Medulla oblongata (tissue), 1 donor: ENCODE measurements around the gene ASPDH.
"Not testable (repeated sequence)": the region's sequence is repeated elsewhere in the genome, so short reads cannot be mapped to it uniquely, and the experiment has no call there.

ENCODE experiments used
- DNase-seq: peaks from one replicate; pipeline ENCODE4 v3.0.0-alpha.2; 2015; ENCODE audit errors: extremely low spot score

ASPDH gene

DNA sequence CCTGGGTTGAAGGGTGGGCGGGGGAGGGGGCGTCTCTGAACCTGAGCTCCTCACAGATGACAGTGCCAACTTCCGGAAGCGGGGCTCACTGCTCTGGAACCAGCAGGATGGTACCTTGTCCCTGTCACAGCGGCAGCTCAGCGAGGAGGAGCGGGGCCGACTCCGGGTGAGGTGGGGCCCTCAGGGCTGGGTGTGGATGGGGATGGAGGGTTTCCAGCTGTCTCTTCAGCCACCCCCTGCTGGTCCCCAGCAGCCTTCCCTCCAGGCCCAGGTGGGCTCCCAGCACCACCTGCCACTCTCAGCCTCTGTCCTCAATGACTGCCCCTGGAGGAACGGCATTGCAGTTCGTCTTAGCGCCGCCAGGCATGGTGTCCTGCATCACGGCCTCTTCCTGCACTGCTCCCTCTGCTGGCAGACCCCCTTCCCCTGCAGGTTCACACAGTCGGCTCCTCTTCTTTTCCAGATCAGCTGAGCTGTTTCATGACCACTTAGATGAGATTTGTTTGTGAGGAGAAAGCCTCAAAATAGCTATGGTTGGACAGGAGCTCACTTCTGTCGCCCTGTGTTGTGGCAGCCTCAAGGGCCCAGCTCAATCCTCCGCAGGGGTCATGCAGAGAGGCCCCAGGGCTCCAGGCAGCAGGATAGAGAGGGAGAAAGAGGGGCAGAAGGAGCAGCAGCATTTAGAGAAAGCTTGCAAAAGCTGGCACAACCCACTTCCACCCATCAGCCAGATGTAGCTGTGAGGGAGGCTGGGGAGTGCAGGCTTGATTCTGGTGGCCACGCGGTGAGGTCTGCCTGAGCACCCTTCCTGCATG lies 34.6 kb downstream of the ASPDH start:
- DNase-seq: peak; percentile 37

DNA sequence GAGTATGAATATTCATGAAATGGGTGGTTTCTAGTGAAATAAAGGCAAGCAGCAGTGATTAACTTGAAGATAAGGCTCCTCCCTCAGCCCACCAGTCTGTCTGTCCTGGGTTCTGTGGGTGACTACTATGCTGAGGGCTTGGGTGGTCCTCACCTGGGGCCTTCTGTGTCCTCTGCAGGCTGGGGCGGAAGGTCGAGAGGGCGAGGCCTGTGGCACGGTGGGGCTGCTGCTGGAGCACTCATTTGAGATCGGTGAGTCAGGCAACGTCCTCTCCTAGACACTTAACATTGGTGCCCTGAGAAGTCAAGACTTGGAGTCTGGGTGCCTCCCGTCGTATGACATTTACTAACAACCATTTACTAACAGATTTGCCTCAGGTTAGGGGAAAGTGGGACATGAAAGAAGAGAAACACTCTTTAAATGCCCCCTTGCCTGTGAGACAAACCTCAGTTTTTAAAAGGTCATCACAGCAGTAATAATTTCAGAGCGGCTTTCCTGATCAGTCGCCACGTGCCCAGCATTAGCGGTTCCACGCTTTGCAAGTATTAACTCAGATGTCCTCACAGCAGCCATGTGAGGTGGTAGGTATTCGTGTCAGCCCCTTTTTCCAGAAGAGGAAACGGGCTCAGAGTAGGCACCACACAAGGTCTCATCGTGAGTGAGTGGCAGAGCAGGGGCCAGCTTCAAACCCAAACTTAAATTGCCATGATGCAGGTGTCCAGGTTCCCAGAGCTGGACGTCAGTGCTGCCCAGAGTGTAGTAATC lies 35.8 kb downstream of the ASPDH start:
- no peak for DNase-seq

DNA sequence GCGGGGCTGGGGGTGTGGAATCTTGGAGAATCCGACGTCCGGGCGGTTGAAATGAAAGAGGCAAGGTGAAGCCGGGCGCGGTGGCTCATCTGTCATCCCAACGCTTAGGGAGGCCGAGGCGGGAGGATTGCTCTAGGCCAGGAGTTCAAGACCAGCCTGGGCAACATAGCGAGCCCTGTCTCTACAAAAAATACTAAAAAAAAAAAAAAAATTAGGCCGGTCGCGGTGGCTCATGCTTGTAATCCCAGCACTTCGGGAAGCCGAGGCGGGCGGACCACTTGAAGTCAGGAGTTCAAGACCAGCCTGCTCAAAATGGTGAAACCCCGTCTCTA lies 36.8 kb downstream of the ASPDH start:
- no peak for DNase-seq

DNA sequence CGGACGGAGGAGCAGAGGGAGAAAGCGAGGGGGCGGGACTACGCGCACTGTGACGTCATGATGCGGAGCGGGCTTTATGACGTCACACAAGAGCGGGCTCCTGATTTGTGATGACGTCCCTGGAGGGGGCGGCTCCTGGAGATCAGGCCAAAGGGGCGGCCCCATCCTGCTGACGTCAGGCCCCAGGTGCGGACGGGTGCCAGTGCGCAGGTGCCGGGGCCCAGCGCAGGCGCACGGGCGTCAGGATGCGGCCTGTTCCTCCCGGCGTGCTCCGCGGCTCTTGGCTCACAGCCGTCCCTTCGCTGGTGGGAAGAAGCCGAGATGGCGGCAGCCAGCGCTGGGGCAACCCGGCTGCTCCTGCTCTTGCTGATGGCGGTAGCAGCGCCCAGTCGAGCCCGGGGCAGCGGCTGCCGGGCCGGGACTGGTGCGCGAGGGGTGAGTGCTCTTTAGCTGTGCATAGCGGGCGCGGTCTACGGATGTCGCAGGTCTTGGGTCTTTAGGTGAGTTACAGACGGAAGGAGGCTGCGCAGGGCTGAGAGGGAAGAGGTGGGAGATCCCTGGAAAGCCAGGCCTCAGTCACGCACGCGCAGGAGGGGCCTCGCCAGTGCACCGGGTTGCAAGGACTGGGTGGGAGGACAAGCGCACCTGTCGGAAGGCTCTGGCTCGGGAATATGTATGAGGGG lies 37.3 kb downstream of the ASPDH start, which contains the start of the genes EMC10 and GARIN5A:
Gene EMC10, plus strand, starts transcription at position 284 of the 683 bp plus-strand sequence. Its CDS starts 38 bp downstream, at position 322.
Gene GARIN5A, minus strand, starts transcription at position 625 of the 683 bp plus-strand sequence. Its CDS starts 460 bp downstream, at position 165.
- peak; percentile 90 for DNase-seq

DNA sequence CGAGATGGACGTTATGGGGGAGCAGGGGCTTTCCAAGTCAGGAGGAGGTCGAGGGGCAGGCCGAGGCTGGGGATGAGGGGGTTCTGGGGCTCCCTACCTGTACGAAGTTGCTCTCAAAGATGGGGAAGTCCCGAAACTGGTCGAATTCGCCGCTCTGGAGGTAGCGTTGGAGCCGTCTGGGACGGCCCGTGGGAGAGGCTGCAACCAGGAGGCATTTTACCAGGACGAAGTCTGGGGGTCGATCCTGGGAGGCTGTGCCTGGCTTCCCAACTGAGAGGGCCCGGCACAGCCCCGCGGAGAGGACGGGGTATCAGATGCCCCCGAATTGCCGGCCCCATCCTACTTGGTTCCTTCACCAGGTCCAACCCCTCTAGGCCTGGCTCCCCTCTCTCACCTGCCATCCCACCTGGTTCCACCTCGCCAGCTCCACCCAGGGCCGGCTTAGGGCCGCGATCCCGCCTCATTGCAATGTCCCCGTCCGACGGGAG lies 37.9 kb downstream of the ASPDH start:
- DNase-seq: no peak

DNA sequence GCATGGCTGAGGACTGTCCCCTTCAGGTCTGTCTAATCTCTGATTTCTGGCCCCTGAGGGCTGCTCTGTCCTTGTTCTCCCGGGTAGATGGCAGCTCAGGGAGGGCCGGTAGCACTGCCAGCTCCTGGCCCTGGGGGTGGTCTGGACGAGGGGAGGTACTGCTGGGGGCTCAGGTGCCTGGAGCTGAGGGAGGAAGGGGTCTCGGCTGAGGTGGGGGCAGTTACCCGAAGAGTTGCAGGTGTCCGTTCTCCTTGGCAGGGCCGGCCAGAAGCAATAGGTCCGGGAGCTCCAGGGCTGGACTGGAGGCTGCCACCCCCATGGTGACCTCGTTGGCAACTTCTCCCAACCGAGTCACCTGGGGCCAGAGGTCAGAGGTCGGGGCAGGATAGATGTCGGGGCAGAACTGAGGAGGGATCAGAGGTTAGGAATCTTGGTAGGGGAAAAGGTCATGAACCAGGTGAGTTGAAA lies 38.6 kb downstream of the ASPDH start:
- DNase-seq: no peak

DNA sequence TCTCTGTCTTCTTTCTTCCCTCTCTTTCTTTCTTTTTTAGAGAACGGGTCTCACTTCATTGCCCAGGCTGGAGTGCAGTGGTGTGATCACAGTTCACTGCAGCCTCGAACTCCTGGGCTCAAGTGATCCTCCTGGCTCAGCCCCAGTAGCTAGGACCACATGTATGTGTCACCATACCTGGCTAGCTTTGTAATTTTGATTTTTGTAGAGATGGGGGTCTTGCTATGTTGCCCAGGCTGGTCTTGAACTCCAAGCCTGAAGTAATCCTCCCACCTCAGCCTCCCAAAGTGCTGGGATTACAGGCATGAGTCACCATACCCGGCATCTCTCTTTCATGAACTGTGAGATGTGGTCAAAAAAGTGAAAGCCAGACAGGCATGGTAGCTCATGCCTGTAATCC lies 40.4 kb downstream of the ASPDH start:
- DNase-seq: not testable (repeated sequence)

DNA sequence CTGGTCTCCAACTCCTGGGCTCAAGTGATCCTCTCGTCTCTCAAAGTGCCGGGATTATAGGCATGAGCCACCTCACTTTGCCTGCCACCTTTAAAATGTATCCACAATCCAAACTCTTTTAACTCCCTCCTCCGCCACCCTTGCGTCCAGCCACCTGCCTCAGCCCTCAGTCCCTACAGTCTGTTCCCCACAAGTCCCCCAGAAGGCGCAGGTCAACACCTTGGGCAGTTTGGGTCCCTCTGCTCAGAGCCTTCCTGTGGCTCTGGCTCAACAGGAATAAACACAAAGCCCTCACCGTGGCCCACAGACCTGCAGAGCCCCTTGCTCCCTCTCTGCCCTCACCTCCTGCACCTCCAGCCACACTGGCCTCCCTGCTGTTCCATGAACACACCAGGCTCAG lies 44.9 kb downstream of the ASPDH start:
- no peak for DNase-seq

DNA sequence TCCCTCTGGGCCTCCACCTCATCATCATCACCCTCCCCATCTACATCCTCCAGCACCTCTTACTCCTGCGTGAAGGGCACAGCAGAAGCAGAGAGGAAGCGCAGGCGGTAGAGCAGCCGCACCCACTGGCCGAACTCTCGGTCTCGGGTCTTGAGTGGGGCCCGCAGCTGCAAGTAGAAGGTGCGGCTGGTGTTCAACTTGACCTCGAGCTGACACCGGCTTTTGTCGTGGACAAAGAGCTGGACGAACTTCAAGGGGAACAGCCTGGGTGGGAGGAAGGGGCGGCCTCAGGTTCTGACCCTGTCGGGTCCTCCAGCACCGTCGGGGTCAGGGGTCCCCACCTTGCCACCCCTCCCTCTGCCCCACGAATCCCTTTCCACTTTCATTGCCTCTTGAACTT lies 46.1 kb downstream of the ASPDH start:
- DNase-seq: no peak

DNA sequence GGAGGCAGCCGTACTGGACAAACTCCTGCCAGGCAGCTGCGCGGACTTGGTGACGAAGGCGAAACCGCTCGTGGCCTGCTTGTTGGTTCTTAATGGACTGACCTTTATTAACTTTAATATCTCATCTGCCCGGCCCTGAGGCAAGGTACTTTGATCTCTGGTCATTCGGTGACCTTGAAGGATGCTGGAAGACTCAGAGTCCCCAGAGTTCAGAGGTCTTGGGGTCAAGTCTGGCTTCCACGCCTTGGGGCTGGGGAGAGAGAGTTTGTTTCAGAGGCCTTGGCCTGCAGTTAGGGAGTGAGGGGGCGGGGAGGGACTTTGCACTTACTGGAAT lies 47.0 kb downstream of the ASPDH start:
- no peak for DNase-seq

DNA sequence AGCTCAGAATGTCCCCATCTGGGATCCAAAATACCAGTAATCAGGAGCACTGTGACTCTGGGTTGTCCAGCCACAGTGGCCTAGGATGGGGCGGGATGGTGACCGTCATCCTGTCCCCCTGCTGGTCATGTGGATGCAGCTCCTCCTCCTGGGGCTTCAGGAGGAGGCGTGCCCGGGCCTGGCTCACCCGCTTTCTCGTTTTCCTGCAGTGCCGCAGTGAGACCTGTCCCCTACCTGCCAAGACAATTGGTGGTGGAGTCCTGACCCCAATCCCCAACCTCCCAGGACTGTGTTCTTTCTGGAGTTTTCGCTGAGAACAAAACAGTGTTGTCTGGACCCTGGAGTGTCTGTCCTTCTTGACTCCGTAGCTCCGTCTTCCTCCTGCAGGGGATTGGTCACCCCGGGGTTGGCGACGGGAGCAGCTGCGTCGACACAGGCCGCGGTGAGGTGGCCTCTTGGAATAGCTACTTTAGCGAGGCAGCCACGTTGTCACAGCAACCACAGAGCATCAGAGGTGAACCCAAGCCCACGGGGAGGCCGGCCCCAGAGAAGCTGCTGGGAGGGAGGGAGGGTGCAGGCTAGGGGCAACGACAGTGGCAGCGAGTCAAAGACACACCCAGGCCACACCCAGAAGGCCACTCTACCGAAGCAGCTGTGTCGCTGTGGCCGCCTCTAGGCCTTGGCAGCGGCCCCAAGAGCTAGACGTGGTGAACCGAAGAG lies 47.6 kb downstream of the ASPDH start:
- no peak for DNase-seq

DNA sequence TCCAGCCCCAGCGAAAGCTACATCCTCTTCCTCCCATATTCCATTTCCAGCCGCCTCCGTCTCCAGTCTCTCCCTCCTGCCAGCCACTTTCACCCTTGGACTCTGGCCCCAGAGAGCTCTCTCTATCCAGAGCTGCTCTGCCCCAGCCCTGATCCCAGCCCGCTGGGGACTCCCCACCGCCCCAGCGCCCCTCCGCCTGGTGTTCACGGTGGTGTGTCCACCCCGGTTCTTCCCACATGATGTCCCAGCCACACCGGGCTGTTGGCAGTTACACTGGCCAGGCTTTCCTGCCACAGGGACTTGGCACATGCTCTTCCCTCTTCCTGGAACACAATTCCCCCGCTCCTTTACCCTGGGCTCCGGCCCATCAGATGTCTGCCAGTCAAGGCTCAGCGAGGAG lies 48.7 kb downstream of the ASPDH start:
- DNase-seq: no peak

DNA sequence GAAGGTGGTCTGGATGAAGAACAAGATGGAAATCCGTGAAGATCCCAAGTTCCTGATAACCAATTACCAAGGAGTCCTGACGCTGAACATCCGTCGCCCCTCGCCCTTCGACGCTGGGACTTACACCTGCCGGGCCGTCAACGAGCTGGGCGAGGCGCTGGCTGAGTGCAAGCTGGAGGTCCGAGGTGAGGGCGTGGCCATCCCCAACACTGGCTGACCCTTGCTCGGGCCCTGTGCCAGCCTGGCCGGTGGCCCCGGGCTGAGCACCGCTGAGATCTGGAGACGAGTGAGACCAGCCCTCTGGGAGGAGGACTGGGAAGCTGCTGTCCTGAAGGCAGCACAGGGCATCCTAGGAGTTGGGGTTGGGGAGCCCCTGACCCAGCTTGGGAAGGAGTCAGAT lies 49.4 kb downstream of the ASPDH start:
- DNase-seq: no peak

DNA sequence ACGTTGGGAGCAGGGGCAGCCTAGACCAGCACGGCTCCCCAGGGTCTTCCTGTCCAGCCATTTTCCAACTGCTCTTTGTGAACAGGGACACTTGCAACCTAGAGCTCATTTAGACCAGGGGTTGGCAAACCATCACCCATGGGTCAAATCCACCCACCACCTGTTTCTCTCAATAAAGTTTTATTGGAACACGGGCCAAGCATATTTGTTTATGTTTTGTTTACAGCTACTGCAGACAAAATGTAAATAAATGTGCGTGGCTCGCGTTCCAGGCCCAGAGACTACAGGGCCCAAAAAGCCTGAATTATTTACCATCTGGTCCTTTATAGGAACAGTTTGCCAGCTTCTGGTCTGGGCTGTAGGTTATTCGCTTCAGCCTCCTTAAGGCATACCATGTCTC lies 50.7 kb downstream of the ASPDH start:
- no peak for DNase-seq
